ENCODE data around the gene PDE3A.

GRCh38 chr12:20555015-20555414, 186.7 kb downstream of the PDE3A start:
- no peak for TF ChIP-seq EZH2 (IDR thresholded peaks at IDR 0.05)
- no peak for TF ChIP-seq POLR2AphosphoS5 (IDR thresholded peaks at IDR 0.05; ENCODE audit: borderline replicate concordance, low read depth, low read length)

Data from SK-N-MC (cell line).